OCI-LY1 (cell line): ENCODE results near the gene PLEKHG4B.
"Not testable (repeated sequence)": the region's sequence is repeated elsewhere in the genome, so short reads cannot be mapped to it uniquely, and the experiment has no call there.

Experiments
- H2AFZ ChIP-seq: fragments of 200-600 bp; sonication (generic), shearing (Covaris generic); 2 replicates; pipeline ENCODE4 v1.6.0; 2014; ENCODE audit warnings: antibody characterized with exemption, mild to moderate bottlenecking, low read length
- H3F3A ChIP-seq: fragments of 200-600 bp; sonication (generic), shearing (Covaris generic); 2 replicates; pipeline ENCODE4 v1.6.0; 2014; ENCODE audit warnings: mild to moderate bottlenecking, antibody characterized with exemption, low read length, moderate library complexity; ENCODE audit not compliant: insufficient read depth
- H3K27ac ChIP-seq: fragments of 200-600 bp; sonication (generic); 2 replicates; pipeline ENCODE4 v1.5.1; 2014; ENCODE audit warnings: low read length, mixed run types, mild to moderate bottlenecking, low read depth; ENCODE audit not compliant: poor library complexity, severe bottlenecking
- H3K27me3 ChIP-seq: fragments of 200-600 bp; sonication (generic); 2 replicates; pipeline ENCODE4 v1.6.0; 2014; ENCODE audit warnings: antibody characterized with exemption, mild to moderate bottlenecking, low read length, moderate library complexity; ENCODE audit not compliant: insufficient read depth
- H3K36me3 ChIP-seq: fragments of 200-600 bp; sonication (generic); 2 replicates; pipeline ENCODE4 v1.6.1; 2014; ENCODE audit warnings: mild to moderate bottlenecking, antibody characterized with exemption, low read length, moderate library complexity, mixed read lengths; ENCODE audit not compliant: insufficient read depth
- H3K4me1 ChIP-seq: fragments of 200-600 bp; sonication (generic); 2 replicates; pipeline ENCODE4 v1.5.1; 2014; ENCODE audit warnings: mild to moderate bottlenecking, low read length, moderate library complexity; ENCODE audit not compliant: insufficient read depth, severe bottlenecking
- H3K4me2 ChIP-seq: fragments of 200-600 bp; sonication (generic), shearing (Covaris generic); 2 replicates; pipeline ENCODE4 v1.6.1; 2014; ENCODE audit warnings: low read length
- H3K4me3 ChIP-seq: fragments of 200-600 bp; sonication (generic); 2 replicates; pipeline ENCODE4 v1.5.1; 2014; ENCODE audit warnings: low read length, low read depth, mild to moderate bottlenecking, mixed read lengths; ENCODE audit not compliant: poor library complexity, severe bottlenecking
- H3K79me2 ChIP-seq: fragments of 200-600 bp; shearing (Covaris generic); 2 replicates; pipeline ENCODE4 v1.6.1; 2016; ENCODE audit warnings: mixed run types, low read length, mixed read lengths; ENCODE audit not compliant: insufficient read depth
- H3K9ac ChIP-seq: fragments of 200-600 bp; sonication (generic), shearing (Covaris generic); 2 replicates; pipeline ENCODE4 v1.6.1; 2014; ENCODE audit warnings: mild to moderate bottlenecking, low read length, mixed read lengths
- H3K9me2 ChIP-seq: fragments of 200-600 bp; sonication (generic), shearing (Covaris generic); 2 replicates; pipeline ENCODE4 v1.6.1; 2014; ENCODE audit warnings: low read depth, mild to moderate bottlenecking, low read length, mixed read lengths
- H3K9me3 ChIP-seq: fragments of 200-600 bp; shearing (Covaris generic); 2 replicates; pipeline ENCODE4 v1.6.1; 2014; ENCODE audit warnings: low read length, mixed read lengths
- H4K20me1 ChIP-seq: fragments of 200-600 bp; sonication (generic), shearing (Covaris generic); 2 replicates; pipeline ENCODE4 v1.6.0; 2016; ENCODE audit warnings: mild to moderate bottlenecking, low read length; ENCODE audit not compliant: insufficient read depth
- CTCF ChIP-seq: fragments of 200-600 bp; sonication (generic), shearing (Covaris generic); IDR thresholded peaks from 2 replicates; pipeline ENCODE4 v1.5.1; 2017; ENCODE audit warnings: mild to moderate bottlenecking, antibody characterized with exemption, low read length, moderate library complexity, mixed read lengths
- EZH2 ChIP-seq: fragments of 200-600 bp; sonication (generic), shearing (Covaris generic); IDR thresholded peaks from 2 replicates; pipeline ENCODE4 v1.8.0; 2017; ENCODE audit warnings: borderline replicate concordance, mixed run types, mild to moderate bottlenecking, antibody characterized with exemption, low read length, moderate library complexity, mixed read lengths

The PLEKHG4B gene

GRCh38 chr5:218457-219291, 126.7 kb downstream of the PLEKHG4B start:
- Histone ChIP-seq H3K27ac (no peak overlapping the region), H3K4me1 (peaks cover 45% of the 10 kb centered on the region), H4K20me1 (no peaks in the 10 kb centered on the region), H3K4me2 (peak overlapping the region; percentile 85), H3K79me2 (peaks cover 54% of the 10 kb centered on the region), H2AFZ (no peak overlapping the region), H3K4me3 (peak overlapping the region; percentile 97), H3K9me2 (no peaks in the 10 kb centered on the region), H3K9ac (peak overlapping the region; percentile 95), H3K36me3 (peaks cover 17% of the 10 kb centered on the region), H3F3A (no peaks in the 10 kb centered on the region), H3K27me3 (no peaks in the 10 kb centered on the region), H3K9me3 (0 out of 2 replicates have a peak, but pooled peaks cover 3% of the 10 kb centered on the region)
- TF ChIP-seq EZH2 (no peak), CTCF (no peak)

GRCh38 chr5:219460-219863, 127.5 kb downstream of the PLEKHG4B start:
- H3K4me1 ChIP-seq, result peaks cover 45% of the 10 kb centered on the region
- peak overlapping the region; percentile 85 for H3K4me2 ChIP-seq
- no peak overlapping the region for H2AFZ ChIP-seq
- peaks cover 49% of the 10 kb centered on the region for H3K79me2 ChIP-seq
- TF ChIP-seq CTCF, result no peak
- TF ChIP-seq EZH2, result no peak
- H3K9me2 ChIP-seq, result no peaks in the 10 kb centered on the region
- peak overlapping the region; percentile 97 for H3K4me3 ChIP-seq
- H3K9me3 ChIP-seq, result no peaks in the 10 kb centered on the region
- no peaks in the 10 kb centered on the region for H3K27me3 ChIP-seq
- no peaks in the 10 kb centered on the region for H3F3A ChIP-seq
- no peak overlapping the region for H3K27ac ChIP-seq
- peaks cover 15% of the 10 kb centered on the region for H3K36me3 ChIP-seq
- no peaks in the 10 kb centered on the region for H4K20me1 ChIP-seq
- peak overlapping the region; percentile 95 for H3K9ac ChIP-seq

DNA sequence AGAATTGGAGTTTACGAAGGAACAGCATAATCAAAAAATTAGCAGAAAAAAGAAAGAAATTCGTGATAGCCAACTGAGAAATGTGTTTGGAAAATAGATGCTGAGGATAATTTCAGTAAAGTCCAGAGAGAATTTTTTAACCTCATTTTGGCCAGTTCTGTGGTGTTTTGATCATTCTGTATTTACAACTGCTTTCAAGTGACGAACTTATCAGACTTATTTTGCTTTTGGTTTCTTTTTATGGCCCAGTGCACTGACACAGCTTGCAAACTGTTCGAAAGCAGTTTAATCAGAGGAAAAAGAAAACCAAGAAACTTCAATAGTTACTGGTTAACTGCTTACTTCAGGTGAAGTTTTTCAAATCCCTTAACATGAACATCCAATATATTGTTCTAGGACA, 128.0 kb downstream of the PLEKHG4B start:
- Histone ChIP-seq H4K20me1 (no peaks in the 10 kb centered on the region), H3K9me2 (no peaks in the 10 kb centered on the region), H3F3A (no peaks in the 10 kb centered on the region), H3K36me3 (peaks cover 16% of the 10 kb centered on the region), H3K4me1 (peaks cover 45% of the 10 kb centered on the region), H3K79me2 (peaks cover 47% of the 10 kb centered on the region), H3K27me3 (no peaks in the 10 kb centered on the region), H3K4me2 (peak overlapping the region; percentile 85), H3K27ac (no peak overlapping the region), H3K4me3 (peak overlapping the region; percentile 97), H3K9ac (peak overlapping the region; percentile 95), H2AFZ (no peak overlapping the region), H3K9me3 (no peaks in the 10 kb centered on the region)
- no peak for TF ChIP-seq CTCF
- TF ChIP-seq EZH2, result no peak

GRCh38 chr5:222951-223715, 131.2 kb downstream of the PLEKHG4B start:
- H3K27me3 ChIP-seq, H4K20me1 ChIP-seq, H3K4me2 ChIP-seq, H3K9me3 ChIP-seq, H3F3A ChIP-seq, H3K9ac ChIP-seq, H3K9me2 ChIP-seq, H3K27ac ChIP-seq, H2AFZ ChIP-seq, H3K4me3 ChIP-seq: not testable (repeated sequence)
- peaks cover 45% of the 10 kb centered on the region for H3K79me2 ChIP-seq
- peaks cover 40% of the 10 kb centered on the region for H3K36me3 ChIP-seq
- peaks cover 28% of the 10 kb centered on the region for H3K4me1 ChIP-seq
